Body of pancreas (tissue), 4 donors: ENCODE results near the gene ARID1B. TPM values are rescaled to one million over a fixed set of nuclear protein-coding genes. Genes with fewer than 3 reads are reported as not detected.

Experiments used
- ATAC-seq: fragments of 150-250 bp; one replicate; pipeline ENCODE4 v1.9.1; 2016
- DNase-seq, 4 donors: peaks; one replicate each; pipeline ENCODE4 v3.0.0-alpha.2; 2019
- H3K27ac ChIP-seq, 4 donors: fragments of 200-600 bp; sonication (generic); 1 replicate in 3 of 4; 2 replicates in 1 of 4; pipeline versions ENCODE4 v1.5.1 to v1.6.1; 2016 to 2019; ENCODE audit warnings: mild to moderate bottlenecking in 1 of 4, mixed read lengths in 1 of 4, moderate library complexity in 1 of 4
- H3K27me3 ChIP-seq, 2 donors: fragments of 200-600 bp; sonication (generic); one replicate each; pipeline ENCODE4 v1.6.0; 2016; ENCODE audit warnings: mild to moderate bottlenecking in 1 of 2
- H3K36me3 ChIP-seq, 2 donors: fragments of 200-600 bp; sonication (generic); replicated peaks in 1 of 2; 2 replicates each; pipeline ENCODE4 v1.5.1; 2016; ENCODE audit warnings: low read depth in 2 of 2; ENCODE audit not compliant: insufficient read depth in 1 of 2
- H3K4me1 ChIP-seq: fragments of 200-600 bp; sonication (generic); one replicate; pipeline ENCODE4 v1.6.0; 2016
- H3K4me3 ChIP-seq, 2 donors: fragments of 200-600 bp; sonication (generic); 1 replicate in 1 of 2; 2 replicates in 1 of 2; pipeline ENCODE4 v1.5.1; 2016 to 2019
- H3K9me3 ChIP-seq, 3 donors: fragments of 200-600 bp; sonication (generic); 1 replicate in 2 of 3; 2 replicates in 1 of 3; pipeline ENCODE4 v1.5.1; 2016
- CTCF ChIP-seq, 7 experiments: fragments of 450-650 bp in 4 of 7; fragments of 200-600 bp in 3 of 7; sonication (generic) in 3 of 7; IDR thresholded peaks; one replicate each; pipeline ENCODE4 v1.5.1; 2016 to 2019; ENCODE audit warnings: antibody characterized with exemption in 7 of 7
- POLR2A ChIP-seq, 3 donors: fragments of 450-650 bp; IDR thresholded peaks; one replicate each; pipeline ENCODE4 v1.6.1; 2016; ENCODE audit warnings: antibody characterized with exemption in 3 of 3, mild to moderate bottlenecking in 2 of 3
- WGBS, 2 donors: methylation state at CpG; one replicate each; pipeline ENCODE4 v1.1.5; 2017; 5-methylcytosine and 5-hydroxymethylcytosine counted together
- intact Hi-C: fragments of 100-400 bp; cut with DNase I; formaldehyde crosslinking; loops from one replicate; pipeline ENCODE4 v1.15.1; 2023
- total RNA-seq, 2 donors: library from RNA; depleted of rRNA; stranded (reverse); fragments of >200 nt; gene quantifications; one replicate each; pipeline ENCODE4 v1.1.0, GENCODE V29; 2016

Gene ARID1B
- total RNA-seq, 2 donors from 2014 or later = 71.5 to 85.1 TPM

- Histone ChIP-seq H3K4me3 (no peak overlapping the region), H3K9me3 (no peaks in the 10 kb centered on the region), H3K4me1 (peaks cover 13% of the 10 kb centered on the region), H3K27ac (no peak overlapping the region), H3K36me3 (peaks cover 0 to 4% of the 10 kb centered on the region in 2 donors), H3K27me3 (no peaks in the 10 kb centered on the region)
- DNase-seq (no peak), ATAC-seq (no peak)
- intact Hi-C loops = no loop called here
- 87 to 90% methylated on average over 15 of the region's 15 CpGs for WGBS, 2 donors
- TF ChIP-seq POLR2A (IDR thresholded peaks at IDR 0.05) = no peak
- no peak for TF ChIP-seq CTCF (IDR thresholded peaks at IDR 0.05)
Measured at GRCh38 chr6:157139054-157139708, 362.0 kb downstream of the ARID1B start.

DNA sequence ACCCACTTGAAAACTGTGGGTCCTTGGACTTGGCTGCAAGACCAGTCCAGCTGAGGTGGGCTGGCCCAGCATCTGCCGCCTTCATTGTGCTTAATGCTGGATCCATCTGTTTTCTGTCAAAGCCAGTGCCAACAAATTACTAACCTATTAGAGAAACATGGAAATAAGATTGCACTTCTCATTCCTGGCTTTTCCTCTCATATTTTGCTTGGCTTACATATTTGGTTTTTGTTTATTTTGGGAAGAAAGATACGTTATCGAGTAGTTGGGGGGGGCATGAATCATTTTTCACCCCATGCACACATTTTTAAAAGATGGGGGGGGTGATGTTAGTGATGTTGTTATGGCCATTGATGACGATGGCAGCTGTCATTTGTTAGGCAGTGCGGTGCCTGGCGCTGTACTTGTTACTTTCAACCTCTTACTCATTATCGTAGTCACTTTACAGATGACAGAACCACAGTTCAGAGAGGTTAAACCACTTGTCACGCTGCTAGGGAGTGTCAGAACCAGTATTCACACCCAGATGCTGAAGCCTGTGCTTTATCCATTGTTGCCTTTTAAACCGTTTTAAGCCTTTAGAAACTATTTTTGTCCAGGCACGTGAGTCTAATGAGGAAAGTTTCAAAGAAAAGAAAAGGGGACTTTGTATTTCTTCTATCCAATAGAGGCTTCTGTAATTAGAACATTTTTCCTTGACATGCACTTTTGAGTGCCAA, 366.2 kb downstream of the ARID1B start:
- intact Hi-C loops = no loop called here
- peak; percentile 57 for ATAC-seq
- no peaks in the 10 kb centered on the region for H3K9me3 ChIP-seq
- peak overlapping the region in 2 of 4 donors; percentile 6 to 22 for H3K27ac ChIP-seq
- H3K4me1 ChIP-seq = peaks cover 16% of the 10 kb centered on the region
- no peak overlapping the region for H3K4me3 ChIP-seq
- peaks cover 0 to 4% of the 10 kb centered on the region in 2 donors for H3K36me3 ChIP-seq
- 49 to 64% methylated on average over 10 of the region's 10 CpGs for WGBS, 2 donors
- no peaks in the 10 kb centered on the region for H3K27me3 ChIP-seq
- TF ChIP-seq POLR2A (IDR thresholded peaks at IDR 0.05) = no peak
- no peak for TF ChIP-seq CTCF (IDR thresholded peaks at IDR 0.05)
- DNase-seq = peak in 1 of 4 donors; percentile 27

- 68 to 81% methylated on average over 17 of the region's 17 CpGs for WGBS, 2 donors
- peaks cover 16% of the 10 kb centered on the region for H3K4me1 ChIP-seq
- TF ChIP-seq CTCF (IDR thresholded peaks at IDR 0.05) = no peak
- TF ChIP-seq POLR2A (IDR thresholded peaks at IDR 0.05) = no peak
- H3K36me3 ChIP-seq = peaks cover 0 to 10% of the 10 kb centered on the region in 2 donors
- no peaks in the 10 kb centered on the region for H3K9me3 ChIP-seq
- peak overlapping the region in 1 of 4 donors; percentile 22 for H3K27ac ChIP-seq
- intact Hi-C loops = no loop called here
- H3K27me3 ChIP-seq = no peaks in the 10 kb centered on the region
- DNase-seq (no peak), ATAC-seq (no peak)
- no peak overlapping the region for H3K4me3 ChIP-seq
Measured at GRCh38 chr6:157143890-157144798, 367.0 kb downstream of the ARID1B start.

GRCh38 chr6:157144859-157145568, 367.8 kb downstream of the ARID1B start:
- Histone ChIP-seq H3K4me1 (peaks cover 16% of the 10 kb centered on the region), H3K27ac (no peak overlapping the region), H3K27me3 (no peaks in the 10 kb centered on the region), H3K9me3 (no peaks in the 10 kb centered on the region), H3K36me3 (peaks cover 0 to 11% of the 10 kb centered on the region in 2 donors), H3K4me3 (no peak overlapping the region)
- intact Hi-C loops = no loop called here
- DNase-seq (no peak), ATAC-seq (no peak)
- 78 to 83% methylated on average over 19 of the region's 19 CpGs for WGBS, 2 donors
- TF ChIP-seq CTCF (IDR thresholded peaks at IDR 0.05) = no peak
- TF ChIP-seq POLR2A (IDR thresholded peaks at IDR 0.05) = no peak
